Kidney tubule cell (primary cell): Measurements from ENCODE around the gene UGCG.
A peak's percentile ranks its signal among the peaks of the same experiment; 100 is the strongest.
"Not testable (repeated sequence)": the region's sequence is repeated elsewhere in the genome, so short reads cannot be mapped to it uniquely, and the experiment has no call there.

Experiments used
- DNase-seq: peaks from one replicate; pipeline ENCODE4 v3.0.0-alpha.2; 2018; ENCODE audit warnings: low spot score

UGCG gene

DNA sequence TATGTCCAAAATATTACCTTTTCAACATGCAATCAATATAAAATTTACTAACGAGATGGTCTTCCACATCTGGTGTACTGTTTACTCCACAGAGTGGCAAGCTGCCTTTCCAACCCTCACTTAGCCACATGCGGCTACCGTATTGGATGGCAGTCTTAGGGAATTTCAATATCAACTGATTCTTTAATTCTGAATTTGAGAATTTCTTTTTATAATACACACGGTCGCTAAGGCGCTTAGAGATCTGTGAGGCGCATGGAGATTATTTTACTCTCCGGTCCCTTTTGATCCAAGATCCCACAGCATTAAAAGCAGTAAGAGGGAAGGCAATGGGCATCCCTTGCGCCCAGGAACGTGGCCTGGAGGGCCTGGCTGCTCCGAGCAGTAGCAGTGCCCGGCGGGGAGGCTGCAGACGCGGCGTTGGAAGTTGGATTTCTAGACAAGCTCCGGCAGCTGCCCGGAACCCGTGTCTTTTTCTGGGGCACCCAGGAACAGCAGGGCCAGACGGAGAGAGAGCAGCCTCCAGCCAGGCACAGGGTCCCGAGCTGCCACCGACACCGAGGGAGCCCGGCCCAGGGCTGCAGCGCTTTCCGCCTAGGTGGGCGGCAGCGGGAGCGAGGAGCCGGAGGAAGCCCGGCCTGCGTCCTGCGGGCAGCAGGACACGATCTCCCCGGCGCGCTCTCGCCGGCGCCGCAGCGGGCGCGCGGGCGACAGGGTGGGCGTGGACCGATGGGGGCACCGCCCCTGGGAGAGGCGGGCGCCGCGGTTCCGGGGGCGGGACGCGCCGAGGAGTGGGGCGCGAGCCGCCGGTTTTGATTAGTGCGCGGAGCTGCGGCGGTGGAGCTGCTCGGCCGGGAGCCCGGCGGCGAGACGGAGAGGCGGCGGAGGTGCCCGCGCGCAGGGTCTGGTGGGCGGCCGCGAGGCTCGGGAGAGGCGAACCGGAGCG is at the start of gene UGCG:
Gene UGCG, plus strand, starts transcription at position 819 of the 946 bp plus-strand sequence. CDS start 402 bp downstream, outside the sequence.
- DNase-seq, result peak; percentile 95

DNA sequence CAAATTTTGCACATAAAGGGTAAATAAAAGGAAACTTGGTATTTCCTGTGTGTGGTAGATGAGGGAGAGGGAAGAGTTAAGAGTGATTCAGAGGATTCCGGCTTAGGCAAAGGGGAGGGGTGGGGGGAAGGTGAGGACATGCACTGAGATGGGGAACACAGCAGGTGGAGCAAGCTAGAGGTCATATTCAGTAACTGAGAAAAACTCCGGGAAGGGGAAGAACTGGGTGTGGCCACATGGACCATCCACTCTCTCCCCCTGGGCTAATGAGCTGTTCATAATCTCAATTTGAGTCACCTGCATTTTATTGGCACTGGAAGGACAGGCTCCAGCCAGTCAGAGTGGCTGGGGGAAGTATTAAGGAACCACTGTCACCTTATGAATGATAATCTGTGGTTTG is 45.1 kb upstream of the UGCG start:
- peak; percentile 88 for DNase-seq

DNA sequence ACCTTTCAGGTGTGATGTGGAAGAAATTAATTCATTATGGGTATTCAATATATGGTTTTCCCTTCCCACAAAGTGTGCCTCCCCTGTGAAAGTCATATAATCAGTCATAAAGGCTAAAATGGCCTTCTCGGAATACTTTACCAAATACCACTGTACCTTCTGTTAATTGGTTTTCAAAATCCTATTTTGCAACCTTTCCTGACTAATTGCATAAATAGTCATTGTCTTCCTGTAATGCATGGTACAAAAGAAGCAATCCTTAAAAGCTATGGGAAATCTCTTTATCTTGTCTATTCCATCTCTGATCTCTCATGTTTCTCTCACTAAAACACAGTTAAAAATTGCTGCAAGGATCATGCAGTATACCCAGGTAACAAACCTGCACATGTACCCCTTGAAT is 44.3 kb upstream of the UGCG start:
- DNase-seq, result no peak

DNA sequence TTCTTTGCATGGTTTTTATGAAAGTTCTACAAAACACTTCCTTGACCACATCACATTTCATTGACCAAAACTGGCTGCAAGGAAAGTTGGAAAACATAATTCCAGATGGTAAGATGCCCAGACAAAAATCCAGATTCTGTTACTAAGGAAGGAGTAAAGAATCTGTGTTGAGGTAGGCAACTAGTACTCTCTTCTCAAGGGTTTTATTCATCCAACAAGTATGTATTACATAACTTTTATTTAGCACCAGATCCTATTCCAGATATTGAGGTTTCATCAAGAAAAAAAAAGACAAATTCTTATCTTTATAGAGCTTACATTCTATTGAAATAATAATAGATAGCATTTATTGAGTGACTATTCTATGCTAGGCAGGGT is 43.2 kb upstream of the UGCG start:
- no peak for DNase-seq

GRCh38 chr9:111854799-111855198 is 41.8 kb upstream of the UGCG start:
- DNase-seq, result no peak

DNA sequence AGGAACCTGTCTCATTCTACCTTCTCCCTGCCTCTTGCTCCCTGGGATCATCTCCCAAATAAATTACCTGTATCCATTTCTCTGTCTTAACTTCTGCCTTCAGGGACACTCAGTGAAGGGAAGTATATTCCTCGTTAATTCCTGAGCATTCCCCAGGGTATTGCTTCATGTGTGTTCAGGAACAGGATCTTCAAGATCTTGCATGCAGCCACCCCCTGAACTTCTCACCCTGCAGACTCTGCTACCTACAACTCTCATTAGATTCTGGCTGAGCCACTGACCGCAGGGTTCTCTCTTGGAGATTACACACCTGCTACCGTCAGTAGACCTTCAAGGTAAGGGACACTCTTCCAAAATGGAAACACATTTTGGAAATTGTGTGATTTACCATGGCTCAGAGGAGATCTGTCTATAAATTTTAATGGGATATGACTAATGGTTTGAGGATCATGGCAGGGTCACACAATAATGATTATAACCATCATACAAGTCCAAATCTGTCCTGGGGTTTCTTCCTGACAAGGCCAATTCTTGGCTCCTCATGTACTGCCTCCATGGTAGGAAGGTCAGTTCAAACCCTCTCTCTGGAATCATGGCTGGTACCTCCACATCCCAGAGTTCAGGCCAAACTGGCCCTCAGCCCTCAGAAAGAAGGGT is 38.9 kb upstream of the UGCG start:
- no peak for DNase-seq

DNA sequence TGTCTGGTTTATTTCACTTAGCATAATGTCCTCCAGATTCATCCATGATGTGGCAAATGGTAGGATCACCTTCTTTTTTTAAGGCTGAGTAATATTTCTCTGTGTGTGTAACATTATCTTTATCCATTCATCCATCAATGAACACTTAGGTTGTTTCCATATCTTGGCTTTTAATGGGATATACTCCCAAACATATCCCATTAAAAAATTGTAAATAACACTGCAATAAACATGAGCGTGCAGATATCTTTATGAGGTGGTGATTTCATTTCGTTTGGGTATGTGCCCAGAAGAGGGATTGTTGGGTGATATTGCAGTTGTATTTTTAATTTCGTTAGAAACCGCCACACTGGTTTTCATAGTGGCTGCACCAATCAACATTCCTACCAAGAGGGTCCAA is 36.2 kb upstream of the UGCG start:
- DNase-seq, result no peak

DNA sequence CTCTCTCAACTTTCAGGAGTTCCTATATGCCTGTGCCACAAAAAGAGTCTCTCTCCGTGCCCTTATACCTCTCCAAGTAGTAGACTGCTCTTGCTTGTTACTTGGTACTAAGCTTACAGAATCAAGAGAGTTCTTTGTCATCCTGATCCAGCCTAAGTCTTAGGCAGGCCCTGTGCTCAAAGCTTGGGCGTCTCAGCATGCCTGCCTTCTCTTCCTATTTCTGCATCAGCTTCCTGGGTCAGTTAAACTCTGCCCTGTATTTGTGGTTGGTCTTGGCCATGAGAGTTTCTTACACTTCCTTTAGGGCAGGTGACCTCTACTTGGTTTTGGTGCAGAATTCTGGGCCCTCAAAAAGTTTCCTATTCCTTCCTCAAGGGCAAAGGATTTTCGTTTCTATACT is 33.0 kb upstream of the UGCG start:
- DNase-seq, result no peak

DNA sequence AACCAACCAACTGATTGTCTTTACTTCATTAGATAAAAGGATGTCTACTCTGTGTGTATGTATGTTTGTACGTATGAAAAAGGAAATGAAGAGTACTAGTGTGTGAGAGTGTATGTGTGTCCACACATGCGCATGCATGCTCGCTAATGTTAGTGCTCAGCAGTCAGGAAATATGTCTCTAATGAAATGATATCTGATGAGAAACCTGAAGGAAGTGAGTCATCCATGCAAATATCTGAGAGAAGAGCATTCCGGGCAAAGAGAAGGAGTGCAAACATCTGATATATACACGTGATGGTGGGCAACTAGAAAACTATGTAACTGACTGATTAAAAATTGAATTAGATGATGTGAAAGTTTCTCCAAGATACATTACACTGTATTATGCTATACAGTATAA is 29.6 kb upstream of the UGCG start:
- DNase-seq, result peak; percentile 40

DNA sequence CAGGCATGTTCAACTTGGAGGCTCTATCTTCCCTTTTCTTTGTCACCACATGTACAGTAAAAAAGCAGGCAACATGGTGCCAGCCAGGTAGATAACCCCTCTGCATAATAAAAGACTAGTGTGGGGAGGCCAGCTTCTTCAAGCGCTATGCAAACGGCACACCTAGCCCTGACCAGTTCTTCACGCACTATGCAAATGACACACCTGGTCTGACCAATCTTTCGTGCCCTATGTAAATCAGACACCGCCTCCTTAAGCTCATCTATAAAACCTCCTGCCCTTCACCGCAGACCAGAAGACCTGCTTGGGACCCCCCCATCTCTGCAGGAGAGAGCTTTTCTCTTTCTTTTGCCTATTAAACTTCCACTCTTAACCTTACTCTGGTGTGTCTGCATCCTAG is 28.1 kb upstream of the UGCG start:
- DNase-seq, result no peak

- DNase-seq, result no peak
Measured at GRCh38 chr9:111870774-111871498, 25.7 kb upstream of the UGCG start.

DNA sequence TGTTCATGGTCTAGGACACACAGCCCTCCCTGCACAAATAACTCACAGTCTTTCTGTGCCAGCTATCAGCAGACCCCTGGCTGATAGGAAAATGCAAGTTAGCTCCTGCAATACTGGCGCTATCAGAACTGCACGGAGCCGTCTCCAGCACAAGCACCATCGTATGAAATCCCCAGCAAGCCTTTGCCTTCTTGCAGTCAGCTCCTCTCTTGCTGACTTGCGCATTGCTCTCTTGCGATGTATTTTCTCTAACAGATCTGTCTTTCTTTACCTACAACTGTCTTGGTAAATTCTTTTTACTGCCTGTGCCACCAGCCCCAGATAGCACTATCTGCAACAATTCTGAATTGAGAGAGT is 25.1 kb upstream of the UGCG start:
- no peak for DNase-seq

DNA sequence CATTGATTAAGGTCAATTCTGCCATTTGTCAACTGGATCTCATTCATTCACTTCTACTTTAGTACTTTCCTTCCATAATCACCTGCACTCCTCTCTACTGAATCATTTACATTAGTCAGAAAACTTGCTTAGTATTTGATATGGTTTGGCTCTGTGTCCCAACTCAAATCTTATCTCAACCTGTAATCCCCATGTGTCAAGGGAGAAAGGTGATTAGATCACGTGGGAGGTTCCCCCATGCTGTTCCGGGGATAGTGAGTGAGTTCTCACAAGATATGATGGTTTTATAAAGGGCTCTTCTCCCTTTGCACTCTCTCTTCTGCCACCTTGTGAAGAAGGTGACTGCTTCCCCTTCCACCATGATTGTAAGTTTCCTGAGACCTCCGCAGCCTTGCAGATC is 23.7 kb upstream of the UGCG start:
- no peak for DNase-seq

DNA sequence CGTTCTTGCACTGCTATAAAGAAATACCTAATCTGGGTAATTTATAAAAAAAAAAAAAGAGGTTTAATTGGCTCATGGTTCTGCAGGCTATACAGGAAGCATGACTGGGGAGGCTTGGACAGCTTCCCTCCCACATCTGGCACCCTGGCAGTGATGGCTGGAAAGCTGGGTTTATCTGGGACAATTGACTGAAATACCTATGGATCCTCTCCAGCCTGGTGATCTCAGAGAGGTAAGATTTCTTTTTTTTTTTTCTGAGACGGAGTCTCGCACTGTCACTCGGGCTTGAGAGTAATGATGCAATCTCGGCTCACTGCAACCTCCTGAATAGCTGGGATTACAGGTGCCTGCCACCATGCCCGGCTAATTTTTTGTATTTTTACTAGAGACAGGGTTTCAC is 22.7 kb upstream of the UGCG start:
- no peak for DNase-seq

GRCh38 chr9:111874500-111874899 is 22.1 kb upstream of the UGCG start:
- no peak for DNase-seq

GRCh38 chr9:111875291-111875690 is 21.3 kb upstream of the UGCG start:
- DNase-seq, result not testable (repeated sequence)

- DNase-seq, result not testable (repeated sequence)
Measured at GRCh38 chr9:111875691-111876090, 20.9 kb upstream of the UGCG start.

DNA sequence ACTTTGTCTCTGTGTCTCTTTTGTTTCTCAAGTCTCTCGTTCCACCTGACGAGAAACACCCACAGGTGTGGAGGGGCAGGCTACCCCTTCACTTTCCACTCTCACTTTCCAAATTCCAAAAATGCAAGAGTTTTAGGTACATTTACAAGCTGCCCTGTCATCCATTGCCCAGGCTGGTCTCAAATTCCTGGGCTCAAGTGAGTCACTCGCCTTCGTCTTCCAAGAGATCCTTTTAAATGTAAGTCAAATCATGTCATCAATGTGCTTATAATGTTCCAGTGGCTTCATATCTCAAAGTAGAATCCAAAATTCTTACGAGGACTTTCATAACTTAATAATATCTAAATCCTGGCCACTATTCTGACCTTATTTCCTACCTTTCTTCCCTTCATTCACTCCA is 20.4 kb upstream of the UGCG start:
- DNase-seq, result peak; percentile 34

GRCh38 chr9:111877420-111877819 is 19.2 kb upstream of the UGCG start:
- no peak for DNase-seq

GRCh38 chr9:111878946-111879345 is 17.7 kb upstream of the UGCG start:
- peak; percentile 15 for DNase-seq

GRCh38 chr9:111886983-111887718 is 9.5 kb upstream of the UGCG start:
- no peak for DNase-seq

DNA sequence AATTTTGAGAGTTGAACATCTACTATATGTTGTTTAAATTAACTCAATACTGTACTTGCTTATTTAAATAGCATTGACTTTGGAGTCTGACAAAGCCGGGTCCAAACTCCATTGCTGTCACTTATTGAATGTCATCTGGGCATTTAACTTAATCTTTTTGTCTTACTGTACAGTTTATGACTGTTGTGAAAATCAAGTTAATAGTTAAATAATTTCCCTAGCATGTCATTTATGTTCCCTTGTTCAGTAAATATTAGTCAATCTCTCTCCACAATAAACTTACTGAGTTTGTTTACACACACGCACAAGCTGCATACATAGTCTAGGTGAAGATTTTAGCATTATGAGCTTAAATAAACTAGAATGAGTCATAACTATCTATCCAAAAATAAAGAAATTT is 6.3 kb upstream of the UGCG start:
- DNase-seq, result no peak
